Activated CD4-positive, alpha-beta T cell treated with anti-CD3 and anti-CD28 coated beads for 48 hours (primary cell): ENCODE data around the gene ODF2.
"Not testable (repeated sequence)": the region's sequence is repeated elsewhere in the genome, so short reads cannot be mapped to it uniquely, and the experiment has no call there.

ENCODE experiments used
- DNase-seq: peaks from one replicate; pipeline ENCODE4 v3.0.0-alpha.2; 2020

Gene ODF2

DNA sequence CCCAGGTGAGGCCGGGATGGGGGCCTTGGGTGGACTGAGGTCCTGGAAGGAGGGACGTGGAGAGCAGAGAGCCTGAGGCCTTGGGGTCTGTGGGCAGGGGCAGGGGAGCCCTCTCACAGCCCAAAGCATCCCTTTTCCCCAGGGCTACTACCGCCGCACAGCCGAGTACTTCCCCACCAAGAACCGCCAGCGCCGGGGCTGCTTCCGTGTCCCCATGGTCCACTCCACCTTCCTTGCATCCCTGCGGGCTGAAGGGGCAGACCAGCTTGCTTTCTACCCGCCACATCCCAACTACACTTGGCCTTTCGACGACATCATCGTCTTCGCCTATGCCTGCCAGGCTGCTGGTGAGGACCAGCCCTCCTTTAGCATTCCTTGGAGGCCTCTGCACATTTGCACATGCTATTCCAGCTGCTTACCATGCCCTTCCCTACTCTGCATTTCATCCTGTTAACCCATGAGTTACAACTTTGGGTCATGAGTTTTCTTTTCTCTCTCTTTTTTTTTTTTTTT lies 31.5 kb upstream of the ODF2 start:
- no peak for DNase-seq

- no peak for DNase-seq
Observed at GRCh38 chr9:128428644-128429512, 26.9 kb upstream of the ODF2 start.

DNA sequence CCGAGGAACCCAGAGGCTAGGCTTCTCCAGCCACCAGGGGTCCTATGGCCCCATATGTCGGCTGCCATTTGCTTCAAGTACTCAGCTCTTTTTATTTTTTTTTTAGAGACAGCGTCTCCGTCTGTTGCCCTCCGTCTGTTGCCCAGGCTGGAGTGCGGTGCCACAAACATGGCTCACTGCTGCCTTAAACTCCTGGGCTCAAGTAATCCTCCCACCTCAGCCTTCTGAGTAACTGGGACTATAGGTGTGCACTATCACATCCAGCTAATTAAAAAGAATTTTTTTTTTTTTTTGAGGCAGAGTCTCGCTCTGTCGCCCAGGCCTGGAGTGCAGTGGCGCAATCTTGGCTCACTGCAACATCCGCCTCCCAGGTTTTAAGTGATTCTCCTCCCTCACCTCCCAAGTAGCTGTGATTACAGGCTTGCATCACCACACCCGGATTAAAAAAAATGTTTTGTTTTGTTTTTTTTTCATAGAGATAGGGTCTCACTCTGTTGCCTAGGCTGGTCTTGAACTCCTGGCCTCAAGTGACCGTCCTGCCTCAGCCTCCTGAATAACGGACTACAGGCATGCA lies 26.2 kb upstream of the ODF2 start:
- DNase-seq: no peak

GRCh38 chr9:128431207-128431606 lies 24.6 kb upstream of the ODF2 start:
- DNase-seq: no peak

DNA sequence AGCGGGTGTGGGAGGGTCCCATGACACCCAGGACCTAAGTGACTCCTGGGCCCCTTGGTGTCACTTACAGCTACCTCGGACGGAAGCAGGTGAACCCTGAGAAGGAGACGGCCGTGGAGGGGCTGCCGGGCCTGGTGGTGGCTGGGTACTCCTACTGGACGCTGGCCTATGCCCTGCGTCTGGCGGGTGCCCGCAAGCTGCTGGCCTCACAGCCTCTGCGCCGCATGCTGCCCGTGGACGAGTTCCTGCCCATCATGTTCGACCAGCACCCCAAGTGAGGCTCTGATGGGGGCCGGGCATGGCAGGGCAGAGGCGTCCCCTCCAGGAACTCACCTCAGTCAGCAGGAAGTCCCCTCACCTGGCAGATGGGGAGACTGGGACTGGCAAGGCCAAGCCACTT lies 21.5 kb upstream of the ODF2 start:
- DNase-seq: no peak

DNA sequence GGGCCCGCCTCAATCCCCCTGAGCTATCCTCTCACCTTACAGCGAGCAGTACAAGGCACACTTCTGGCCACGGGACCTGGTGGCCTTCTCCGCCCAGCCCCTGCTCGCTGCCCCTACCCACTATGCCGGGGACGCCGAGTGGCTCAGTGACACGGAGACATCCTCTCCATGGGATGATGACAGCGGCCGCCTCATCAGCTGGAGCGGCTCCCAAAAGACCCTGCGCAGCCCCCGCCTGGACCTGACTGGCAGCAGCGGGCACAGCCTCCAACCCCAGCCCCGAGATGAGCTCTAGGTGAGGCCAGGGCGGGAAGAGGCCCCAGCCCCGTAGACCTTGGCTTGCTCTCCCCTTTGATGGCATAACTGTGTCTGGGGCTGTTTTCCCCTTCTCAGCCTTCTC lies 20.2 kb upstream of the ODF2 start:
- DNase-seq: no peak

GRCh38 chr9:128438343-128439109 lies 17.3 kb upstream of the ODF2 start:
- peak; percentile 92 for DNase-seq

DNA sequence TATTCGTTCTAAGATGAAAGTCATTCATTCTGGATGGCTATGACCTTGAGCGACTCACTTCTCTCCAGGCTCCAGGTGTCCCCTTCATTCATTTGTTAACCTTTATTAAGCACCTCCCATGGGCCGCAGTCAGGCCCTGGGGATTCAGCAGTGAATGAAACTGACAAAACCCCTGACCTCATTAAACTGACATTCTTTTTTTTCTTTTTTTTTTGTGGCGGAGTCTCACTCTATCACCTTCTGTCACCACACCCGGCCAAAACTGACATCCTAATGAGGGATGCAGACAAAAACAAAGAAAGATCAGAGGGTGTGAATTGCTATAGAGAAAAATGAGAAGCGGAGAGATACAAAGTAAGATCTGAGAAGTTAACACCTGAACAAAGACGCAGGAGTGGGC lies 16.5 kb upstream of the ODF2 start:
- no peak for DNase-seq

- DNase-seq: no peak
Observed at GRCh38 chr9:128442150-128442549, 13.7 kb upstream of the ODF2 start.

- DNase-seq: not testable (repeated sequence)
Observed at GRCh38 chr9:128446505-128446904, 9.3 kb upstream of the ODF2 start.

DNA sequence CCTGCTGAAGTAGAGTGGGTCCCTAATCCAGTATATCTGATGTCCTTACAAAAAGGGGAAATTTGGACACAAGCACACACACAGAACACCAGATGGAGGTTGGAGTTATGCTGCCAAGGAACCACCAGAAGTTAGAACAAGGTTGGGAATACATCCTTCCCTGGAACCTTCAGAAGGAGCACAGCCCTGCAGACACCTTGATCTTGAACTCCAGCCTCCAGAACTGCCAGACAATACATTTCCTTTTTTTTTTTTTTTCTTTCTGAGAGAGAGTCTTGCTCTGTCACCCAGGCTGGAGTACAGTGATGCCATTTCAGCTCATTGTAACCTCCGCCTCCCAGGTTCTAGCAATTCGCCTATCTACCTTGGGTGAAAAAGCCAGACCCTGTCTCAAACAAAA lies 7.1 kb upstream of the ODF2 start:
- DNase-seq: no peak

DNA sequence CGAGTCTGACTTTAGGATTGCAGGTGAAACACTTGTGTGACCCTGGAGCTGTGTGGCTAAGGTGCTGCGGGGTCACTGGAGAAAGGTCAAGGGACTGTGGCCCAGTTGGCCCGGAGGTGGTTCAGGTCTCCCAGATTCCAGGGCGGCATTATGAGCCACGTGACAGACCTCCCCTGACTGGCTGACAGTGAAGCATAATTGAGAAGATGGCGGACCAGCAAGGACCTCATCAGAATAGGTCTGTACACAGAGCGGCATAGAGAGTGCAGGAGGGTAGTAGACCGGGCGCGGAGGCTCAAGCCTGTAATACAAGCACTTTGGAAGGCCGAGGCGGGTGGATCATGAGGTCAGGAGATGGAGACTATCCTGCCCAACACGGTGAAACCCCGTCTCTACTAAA lies 815 bp upstream of the ODF2 start:
- DNase-seq: no peak

GRCh38 chr9:128456613-128457061 lies 831 bp downstream of the ODF2 start:
- DNase-seq: peak; percentile 75

DNA sequence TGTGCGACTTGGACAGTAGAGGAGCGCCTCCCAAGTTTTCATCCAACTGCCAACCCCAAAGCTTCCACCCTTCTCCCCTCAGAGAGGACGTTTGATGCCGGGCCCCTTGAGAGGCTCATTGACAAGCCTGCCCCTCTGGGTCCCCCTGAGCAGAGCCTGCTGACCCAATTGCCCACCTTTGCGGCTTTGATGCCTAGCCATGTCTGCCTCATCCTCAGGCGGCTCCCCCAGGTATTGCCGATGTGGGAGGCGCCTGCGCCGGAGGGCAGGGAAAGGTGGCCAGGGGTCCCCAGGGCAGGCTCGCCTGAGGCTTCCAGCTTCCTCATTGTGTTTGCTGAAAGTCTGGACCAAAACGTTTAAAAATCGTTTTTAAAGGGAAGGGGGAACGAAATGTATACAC lies 1.4 kb downstream of the ODF2 start:
- DNase-seq: no peak

- DNase-seq: no peak
Observed at GRCh38 chr9:128459011-128459410, 3.2 kb downstream of the ODF2 start.

- no peak for DNase-seq
Observed at GRCh38 chr9:128469070-128469469, 13.3 kb downstream of the ODF2 start.

DNA sequence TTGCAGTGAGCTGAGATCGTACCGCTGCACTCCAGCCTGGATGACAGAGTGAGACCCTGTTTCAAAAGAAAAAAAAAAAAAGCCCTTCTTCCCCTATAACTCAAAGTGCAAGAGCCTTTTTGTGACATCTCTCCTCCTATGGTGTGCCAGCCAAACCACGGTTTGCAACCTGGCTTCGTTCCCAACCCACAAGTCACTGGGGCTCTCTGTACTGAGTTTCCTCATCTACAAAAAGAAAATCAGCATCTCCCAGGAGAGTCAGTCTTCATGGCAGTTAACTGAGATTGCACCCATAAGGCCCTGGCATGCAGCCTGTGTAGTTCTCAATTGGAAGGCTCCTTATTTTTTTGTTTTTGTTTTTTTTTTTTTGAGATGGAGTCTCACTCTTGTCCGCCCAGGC lies 14.8 kb downstream of the ODF2 start:
- peak; percentile 8 for DNase-seq

DNA sequence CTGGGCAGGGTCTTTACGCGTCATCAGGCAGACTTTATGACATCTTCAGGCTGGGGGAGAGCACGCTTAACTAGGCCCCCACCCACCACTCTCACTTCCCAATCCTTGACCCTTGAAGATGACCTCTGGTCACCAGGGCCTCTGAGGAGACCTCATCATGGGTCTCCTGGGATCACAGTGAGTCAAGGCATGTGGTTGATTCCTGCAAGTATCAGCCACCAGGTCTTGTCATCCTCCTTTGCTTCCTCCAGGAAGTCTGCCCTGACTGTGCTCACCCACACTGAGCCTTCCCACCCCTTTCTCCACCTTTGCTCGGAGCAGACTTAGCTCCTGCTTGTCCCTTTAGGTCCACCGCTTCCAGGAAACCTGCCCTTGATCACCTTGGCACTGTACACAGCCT lies 17.3 kb downstream of the ODF2 start:
- no peak for DNase-seq

DNA sequence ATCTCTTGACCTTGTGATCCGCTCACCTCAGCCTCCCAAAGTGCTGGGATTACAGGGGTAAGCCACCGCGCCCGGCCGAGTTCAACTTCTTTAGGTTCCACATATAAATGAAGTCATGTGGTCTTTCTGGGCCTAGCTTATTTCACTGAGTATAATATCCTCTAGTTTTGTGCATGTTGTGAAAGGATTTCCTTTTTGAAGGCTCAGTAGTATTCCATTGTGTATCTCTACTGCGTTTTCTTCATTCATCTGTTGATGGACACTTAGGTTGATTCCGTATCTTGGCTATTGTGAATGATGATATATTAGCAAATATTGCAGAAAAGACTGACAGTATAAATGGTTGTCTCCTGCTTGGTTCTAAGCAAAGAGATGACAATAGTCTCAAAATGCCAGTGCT lies 20.1 kb downstream of the ODF2 start:
- no peak for DNase-seq

DNA sequence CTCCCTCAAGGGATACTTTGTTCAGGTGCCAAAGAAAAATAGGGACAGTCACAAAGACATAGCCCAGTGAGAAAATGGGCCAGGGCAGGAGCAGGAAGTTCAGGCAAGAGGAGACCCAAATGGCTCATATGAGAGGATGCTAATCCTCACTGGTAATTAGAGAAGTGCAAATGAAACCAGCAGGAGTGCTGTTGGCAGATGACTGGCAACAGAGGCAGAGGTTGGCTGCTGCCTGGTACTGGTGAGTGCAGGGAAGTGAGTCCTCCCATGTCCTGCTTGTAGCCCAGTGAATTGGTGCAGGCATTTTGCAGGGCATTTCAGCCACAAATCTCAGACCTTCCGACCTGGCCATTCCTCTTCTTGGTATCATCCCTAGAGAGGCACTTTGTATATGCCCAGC lies 23.5 kb downstream of the ODF2 start:
- DNase-seq: no peak

GRCh38 chr9:128481561-128481960 lies 25.8 kb downstream of the ODF2 start:
- DNase-seq: no peak

GRCh38 chr9:128482186-128482585 lies 26.4 kb downstream of the ODF2 start:
- no peak for DNase-seq

- no peak for DNase-seq
Observed at GRCh38 chr9:128484686-128485413, 29.0 kb downstream of the ODF2 start.
